MM.1S (cell line): ENCODE measurements around the gene HIGD1C.
"Not testable (repeated sequence)": the region's sequence is repeated elsewhere in the genome, so short reads cannot be mapped to it uniquely, and the experiment has no call there.

Source experiments
- DNase-seq: peaks from one replicate; pipeline ENCODE4 v3.0.0-alpha.2; 2015
- H2AFZ ChIP-seq: fragments of 300-600 bp; sonication (generic); 2 replicates; pipeline ENCODE4 v1.6.0; 2016; ENCODE audit warnings: antibody characterized with exemption, low read length
- H3F3A ChIP-seq: fragments of 300-600 bp; sonication (generic); 2 replicates; pipeline ENCODE4 v1.6.1; 2016; ENCODE audit warnings: mild to moderate bottlenecking, antibody characterized with exemption, low read length, moderate library complexity, mixed read lengths; ENCODE audit not compliant: insufficient read depth
- H3K27ac ChIP-seq: fragments of 300-600 bp; sonication (generic); 2 replicates; pipeline ENCODE4 v1.5.1; 2016; ENCODE audit warnings: mild to moderate bottlenecking, low read length
- H3K27me3 ChIP-seq: fragments of 300-600 bp; sonication (generic); replicated peaks from 2 replicates; pipeline ENCODE4 v1.6.0; 2016; ENCODE audit warnings: low read length; ENCODE audit not compliant: insufficient read depth
- H3K36me3 ChIP-seq: fragments of 300-600 bp; sonication (generic); replicated peaks from 2 replicates; pipeline ENCODE4 v1.6.1; 2016; ENCODE audit warnings: mild to moderate bottlenecking, low read length, mixed read lengths; ENCODE audit not compliant: insufficient read depth
- H3K4me1 ChIP-seq: fragments of 300-600 bp; sonication (generic); 2 replicates; pipeline ENCODE4 v1.6.1; 2016; ENCODE audit warnings: low read length, mixed read lengths
- H3K4me2 ChIP-seq: fragments of 300-600 bp; sonication (generic); 2 replicates; pipeline ENCODE4 v1.6.0; 2016; ENCODE audit warnings: low read depth, low read length
- H3K4me3 ChIP-seq: fragments of 300-600 bp; sonication (generic); 2 replicates; pipeline ENCODE4 v1.5.1; 2016; ENCODE audit warnings: low read length, mixed read lengths
- H3K79me2 ChIP-seq: fragments of 300-600 bp; sonication (generic); 2 replicates; pipeline ENCODE4 v1.6.1; 2016; ENCODE audit warnings: mixed run types, low read length, mixed read lengths
- H3K9ac ChIP-seq: fragments of 300-600 bp; sonication (generic); 2 replicates; pipeline ENCODE4 v1.6.1; 2016; ENCODE audit warnings: low read length, mixed read lengths
- H3K9me2 ChIP-seq: fragments of 300-600 bp; sonication (generic); replicated peaks from 2 replicates; pipeline ENCODE4 v1.6.1; 2016; ENCODE audit warnings: mild to moderate bottlenecking, low read length, mixed read lengths; ENCODE audit not compliant: insufficient read depth
- H3K9me3 ChIP-seq: fragments of 300-600 bp; sonication (generic); replicated peaks from 2 replicates; pipeline ENCODE4 v1.6.1; 2016; ENCODE audit warnings: mild to moderate bottlenecking, low read length, mixed read lengths; ENCODE audit not compliant: insufficient read depth
- H4K20me1 ChIP-seq: fragments of 300-600 bp; sonication (generic); 2 replicates; pipeline ENCODE4 v1.6.1; 2016; ENCODE audit warnings: mild to moderate bottlenecking, low read length, moderate library complexity, mixed read lengths; ENCODE audit not compliant: insufficient read depth
- EZH2 ChIP-seq: fragments of 300-600 bp; sonication (generic); optimal IDR thresholded peaks from 2 replicates; pipeline ENCODE3; 2017; ENCODE audit warnings: low read depth, mild to moderate bottlenecking, antibody characterized with exemption, low read length, mixed read lengths
- EZH2phosphoT487 ChIP-seq: fragments of 300-600 bp; sonication (generic); IDR thresholded peaks from 2 replicates; pipeline ENCODE4 v1.6.1; 2018; ENCODE audit warnings: antibody characterized with exemption, low read length
- TF ChIP-seq, protein P1 (sequence below): fragments of 300-600 bp; sonication (generic); IDR thresholded peaks from 2 replicates; pipeline ENCODE4 v1.5.1; 2016; ENCODE audit warnings: antibody characterized with exemption, low read length, mixed read lengths

The HIGD1C gene

DNA sequence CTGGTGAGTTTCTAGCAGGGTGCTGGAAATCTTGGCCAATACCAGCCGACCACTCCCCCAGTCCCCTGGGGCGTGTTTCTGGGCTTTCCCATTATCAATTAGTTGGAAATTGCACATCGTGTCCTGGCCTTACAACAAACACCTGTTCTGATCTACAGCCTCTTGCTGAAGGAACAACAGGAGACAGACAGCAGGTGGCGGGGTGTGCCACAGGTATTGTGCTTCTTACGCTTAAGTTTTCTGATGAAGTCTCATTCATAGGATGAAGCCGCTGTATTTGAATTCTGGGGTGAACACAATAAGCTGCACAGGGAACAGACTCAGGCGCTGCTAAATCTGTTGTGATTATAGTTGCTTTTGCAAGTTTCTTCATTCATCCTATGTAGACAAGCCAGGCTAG lies 703 bp downstream of the HIGD1C start:
- Histone ChIP-seq H4K20me1 (no peaks in the 10 kb centered on the region), H2AFZ (no peak overlapping the region), H3K36me3 (no peaks in the 10 kb centered on the region), H3K9ac (no peak overlapping the region), H3K27ac (no peak overlapping the region), H3K9me3 (no peaks in the 10 kb centered on the region), H3K9me2 (no peaks in the 10 kb centered on the region), H3K4me3 (no peak overlapping the region), H3K4me2 (no peak overlapping the region), H3K79me2 (no peaks in the 10 kb centered on the region), H3K27me3 (no peaks in the 10 kb centered on the region), H3F3A (no peaks in the 10 kb centered on the region), H3K4me1 (peaks cover 2% of the 10 kb centered on the region; the same call in 1 of the 2 replicates)
- DNase-seq, result no peak
- TF ChIP-seq EZH2, result no peak
- TF ChIP-seq, protein P1, sequence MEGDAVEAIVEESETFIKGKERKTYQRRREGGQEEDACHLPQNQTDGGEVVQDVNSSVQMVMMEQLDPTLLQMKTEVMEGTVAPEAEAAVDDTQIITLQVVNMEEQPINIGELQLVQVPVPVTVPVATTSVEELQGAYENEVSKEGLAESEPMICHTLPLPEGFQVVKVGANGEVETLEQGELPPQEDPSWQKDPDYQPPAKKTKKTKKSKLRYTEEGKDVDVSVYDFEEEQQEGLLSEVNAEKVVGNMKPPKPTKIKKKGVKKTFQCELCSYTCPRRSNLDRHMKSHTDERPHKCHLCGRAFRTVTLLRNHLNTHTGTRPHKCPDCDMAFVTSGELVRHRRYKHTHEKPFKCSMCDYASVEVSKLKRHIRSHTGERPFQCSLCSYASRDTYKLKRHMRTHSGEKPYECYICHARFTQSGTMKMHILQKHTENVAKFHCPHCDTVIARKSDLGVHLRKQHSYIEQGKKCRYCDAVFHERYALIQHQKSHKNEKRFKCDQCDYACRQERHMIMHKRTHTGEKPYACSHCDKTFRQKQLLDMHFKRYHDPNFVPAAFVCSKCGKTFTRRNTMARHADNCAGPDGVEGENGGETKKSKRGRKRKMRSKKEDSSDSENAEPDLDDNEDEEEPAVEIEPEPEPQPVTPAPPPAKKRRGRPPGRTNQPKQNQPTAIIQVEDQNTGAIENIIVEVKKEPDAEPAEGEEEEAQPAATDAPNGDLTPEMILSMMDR, result no peak
- no peak for TF ChIP-seq EZH2phosphoT487

DNA sequence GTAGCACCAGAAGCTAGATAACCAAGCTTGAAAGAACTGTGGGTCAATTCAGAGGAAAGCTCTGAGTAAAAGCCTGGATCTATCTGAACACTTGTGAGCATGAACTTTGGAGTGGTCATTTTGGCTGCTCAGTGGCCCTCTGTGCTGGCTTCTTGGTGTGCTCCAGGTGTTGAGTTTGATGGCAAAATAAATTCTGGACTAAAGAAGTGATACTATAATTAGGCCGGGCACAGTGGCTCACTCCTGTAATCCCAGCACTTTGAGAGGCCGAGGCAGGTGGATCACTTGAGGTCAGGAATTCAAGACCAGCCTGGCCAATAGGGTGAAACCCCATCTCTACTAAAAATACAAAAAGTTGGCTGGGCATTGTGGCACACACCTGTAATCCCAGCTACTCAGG lies 2.4 kb downstream of the HIGD1C start:
- H3K9ac ChIP-seq, H3K4me2 ChIP-seq, DNase-seq, H3K9me2 ChIP-seq, H3K27ac ChIP-seq, H3K79me2 ChIP-seq, H3F3A ChIP-seq, H2AFZ ChIP-seq, H3K4me1 ChIP-seq, H3K27me3 ChIP-seq, H3K4me3 ChIP-seq, H3K36me3 ChIP-seq, H3K9me3 ChIP-seq, H4K20me1 ChIP-seq: not testable (repeated sequence)

DNA sequence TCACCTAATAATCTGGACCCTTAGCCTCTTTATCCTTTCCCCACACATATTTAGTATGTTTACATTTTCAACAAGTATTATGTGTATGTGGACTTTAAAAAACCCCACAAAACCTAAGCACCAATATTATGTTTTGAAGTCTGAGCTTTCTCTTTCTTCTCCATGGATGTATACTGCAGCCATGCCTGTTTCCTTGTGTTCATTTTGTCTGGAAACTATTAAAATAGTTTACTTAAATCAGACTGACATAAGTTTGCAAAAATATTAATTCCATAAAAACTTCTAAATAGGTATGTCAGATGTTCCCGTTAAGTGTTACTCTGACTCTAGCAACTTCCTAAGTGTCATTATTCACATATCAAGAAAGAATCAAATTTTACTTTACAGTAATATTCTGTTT lies 2.9 kb downstream of the HIGD1C start:
- H3K4me3 ChIP-seq, result no peak overlapping the region
- H3K79me2 ChIP-seq, result no peaks in the 10 kb centered on the region
- H3K9me2 ChIP-seq, result no peaks in the 10 kb centered on the region
- H3K9ac ChIP-seq, result no peak overlapping the region
- H3K27me3 ChIP-seq, result no peaks in the 10 kb centered on the region
- no peak for TF ChIP-seq EZH2phosphoT487
- TF ChIP-seq, protein P1, result no peak
- TF ChIP-seq EZH2, result no peak
- H3K4me1 ChIP-seq, result peaks cover 5% of the 10 kb centered on the region
- H3K36me3 ChIP-seq, result no peaks in the 10 kb centered on the region
- no peak overlapping the region for H3K4me2 ChIP-seq
- no peak overlapping the region for H2AFZ ChIP-seq
- H3K27ac ChIP-seq, result no peak overlapping the region
- H3F3A ChIP-seq, result no peaks in the 10 kb centered on the region
- H3K9me3 ChIP-seq, result no peaks in the 10 kb centered on the region
- no peak for DNase-seq
- no peaks in the 10 kb centered on the region for H4K20me1 ChIP-seq

DNA sequence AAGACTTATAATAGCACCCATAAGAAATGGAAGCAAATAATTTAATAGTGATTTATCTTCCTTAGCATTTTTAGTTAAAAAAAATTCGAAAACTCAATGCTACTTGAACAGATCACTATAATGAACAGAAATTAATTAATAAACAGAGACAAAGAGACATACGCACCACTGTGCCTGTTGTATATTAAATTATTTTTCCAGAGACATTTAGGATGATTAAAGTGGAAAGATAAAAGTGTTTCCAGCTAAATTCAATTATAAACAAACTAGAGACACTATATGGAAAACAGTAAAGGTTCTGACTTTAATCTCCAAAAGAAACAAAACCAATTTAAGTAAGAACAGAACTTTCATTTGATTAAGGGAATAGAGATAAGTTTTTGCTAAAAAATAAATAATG lies 3.4 kb downstream of the HIGD1C start:
- H2AFZ ChIP-seq, result no peak overlapping the region
- H3K9ac ChIP-seq, result no peak overlapping the region
- no peaks in the 10 kb centered on the region for H3K9me3 ChIP-seq
- H3K9me2 ChIP-seq, result no peaks in the 10 kb centered on the region
- H3K4me3 ChIP-seq, result no peak overlapping the region
- H4K20me1 ChIP-seq, result no peaks in the 10 kb centered on the region
- no peak overlapping the region for H3K27ac ChIP-seq
- no peaks in the 10 kb centered on the region for H3K36me3 ChIP-seq
- no peaks in the 10 kb centered on the region for H3K79me2 ChIP-seq
- no peak for DNase-seq
- no peaks in the 10 kb centered on the region for H3F3A ChIP-seq
- peaks cover 7% of the 10 kb centered on the region for H3K4me1 ChIP-seq
- H3K27me3 ChIP-seq, result no peaks in the 10 kb centered on the region
- H3K4me2 ChIP-seq, result no peak overlapping the region
- TF ChIP-seq, protein P1, result no peak
- no peak for TF ChIP-seq EZH2phosphoT487
- TF ChIP-seq EZH2, result no peak
